Mesothelial cell of epicardium (in vitro differentiated cells): ENCODE data around the gene ANP32E. TPM values are rescaled to one million over a fixed set of nuclear protein-coding genes. Genes with fewer than 3 reads are reported as not detected.

ENCODE experiments used
- DNase-seq, 2 experiments: peaks; one replicate each; pipeline ENCODE4 v3.0.0; 2021; ENCODE audit warnings: low spot score in 2 of 2; ENCODE audit not compliant: unreplicated experiment in 2 of 2
- H3K27ac Mint-ChIP-seq: 2 replicates; pipeline ENCODE4 v1.8.0; 2021; ENCODE audit warnings: mixed read lengths
- H3K27me3 Mint-ChIP-seq: 2 replicates; pipeline ENCODE4 v1.8.0; 2021; ENCODE audit warnings: low read depth, mixed read lengths
- H3K36me3 Mint-ChIP-seq: 2 replicates; pipeline ENCODE4 v1.8.0; 2021; ENCODE audit warnings: mixed read lengths
- H3K4me1 Mint-ChIP-seq: 2 replicates; pipeline ENCODE4 v1.8.0; 2021; ENCODE audit warnings: mixed read lengths
- H3K4me3 Mint-ChIP-seq: 2 replicates; pipeline ENCODE4 v1.8.0; 2021; ENCODE audit warnings: mild to moderate bottlenecking, moderate library complexity, mixed read lengths
- H3K9me3 Mint-ChIP-seq: 2 replicates; pipeline ENCODE4 v1.8.0; 2021; ENCODE audit warnings: mixed read lengths
- total RNA-seq: library from RNA; stranded (reverse); gene quantifications from 3 replicates; pipeline ENCODE4 v1.2.1, GENCODE V29; 2021
- TF ChIP-seq, protein P1 (sequence below): fragments of 200-600 bp; sonication (generic); IDR thresholded peaks from one replicate; pipeline ENCODE4 v1.5.0; 2021; ENCODE audit warnings: antibody characterized with exemption; ENCODE audit not compliant: unreplicated experiment

Gene ANP32E
- total RNA-seq, 1 donor from 2014 or later = 56.6 TPM

GRCh38 chr1:150259758-150260669 is 24.1 kb upstream of the ANP32E start:
- Mint-ChIP-seq H3K9me3 (no peaks in the 10 kb centered on the region), H3K4me1 (peaks cover 54% of the 10 kb centered on the region)
- peak in 1 of 2 experiments; percentile 66 for DNase-seq

DNA sequence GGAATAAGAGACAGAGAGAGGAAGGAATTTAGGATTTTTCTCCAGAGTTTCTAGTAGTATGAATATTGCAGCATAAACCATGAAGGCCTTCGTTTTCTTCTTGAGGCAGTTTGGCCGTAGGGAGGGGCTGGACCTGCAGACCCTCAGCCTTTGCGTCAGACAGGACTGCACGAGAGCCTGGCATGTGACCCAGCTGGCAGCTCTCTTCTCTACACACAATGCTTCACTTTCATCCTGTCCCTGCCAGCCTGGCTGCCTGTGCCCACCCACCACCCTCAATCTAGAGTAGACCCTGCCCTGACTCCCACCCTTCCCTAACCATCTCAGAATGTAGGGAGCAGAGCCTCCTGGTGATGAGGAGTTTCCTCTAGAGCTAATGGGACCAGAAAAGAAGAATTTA is 23.3 kb upstream of the ANP32E start:
- TF ChIP-seq, protein P1, sequence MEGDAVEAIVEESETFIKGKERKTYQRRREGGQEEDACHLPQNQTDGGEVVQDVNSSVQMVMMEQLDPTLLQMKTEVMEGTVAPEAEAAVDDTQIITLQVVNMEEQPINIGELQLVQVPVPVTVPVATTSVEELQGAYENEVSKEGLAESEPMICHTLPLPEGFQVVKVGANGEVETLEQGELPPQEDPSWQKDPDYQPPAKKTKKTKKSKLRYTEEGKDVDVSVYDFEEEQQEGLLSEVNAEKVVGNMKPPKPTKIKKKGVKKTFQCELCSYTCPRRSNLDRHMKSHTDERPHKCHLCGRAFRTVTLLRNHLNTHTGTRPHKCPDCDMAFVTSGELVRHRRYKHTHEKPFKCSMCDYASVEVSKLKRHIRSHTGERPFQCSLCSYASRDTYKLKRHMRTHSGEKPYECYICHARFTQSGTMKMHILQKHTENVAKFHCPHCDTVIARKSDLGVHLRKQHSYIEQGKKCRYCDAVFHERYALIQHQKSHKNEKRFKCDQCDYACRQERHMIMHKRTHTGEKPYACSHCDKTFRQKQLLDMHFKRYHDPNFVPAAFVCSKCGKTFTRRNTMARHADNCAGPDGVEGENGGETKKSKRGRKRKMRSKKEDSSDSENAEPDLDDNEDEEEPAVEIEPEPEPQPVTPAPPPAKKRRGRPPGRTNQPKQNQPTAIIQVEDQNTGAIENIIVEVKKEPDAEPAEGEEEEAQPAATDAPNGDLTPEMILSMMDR = no peak
- H3K27ac Mint-ChIP-seq = peak overlapping the region; percentile 89
- DNase-seq = no peak
- no peaks in the 10 kb centered on the region for H3K9me3 Mint-ChIP-seq
- H3K4me1 Mint-ChIP-seq = peaks cover 54% of the 10 kb centered on the region
- H3K4me3 Mint-ChIP-seq = peak overlapping the region; percentile 67
- no peaks in the 10 kb centered on the region for H3K36me3 Mint-ChIP-seq
- no peaks in the 10 kb centered on the region for H3K27me3 Mint-ChIP-seq

More at GRCh38 chr1:150259758-150260669, 24.1 kb upstream of the ANP32E start:
- Mint-ChIP-seq H3K36me3 (peaks cover 6% of the 10 kb centered on the region), H3K27ac (peak overlapping the region; percentile 89), H3K27me3 (no peaks in the 10 kb centered on the region), H3K4me3 (peak overlapping the region; percentile 67)
- TF ChIP-seq, protein P1 = no peak

DNA sequence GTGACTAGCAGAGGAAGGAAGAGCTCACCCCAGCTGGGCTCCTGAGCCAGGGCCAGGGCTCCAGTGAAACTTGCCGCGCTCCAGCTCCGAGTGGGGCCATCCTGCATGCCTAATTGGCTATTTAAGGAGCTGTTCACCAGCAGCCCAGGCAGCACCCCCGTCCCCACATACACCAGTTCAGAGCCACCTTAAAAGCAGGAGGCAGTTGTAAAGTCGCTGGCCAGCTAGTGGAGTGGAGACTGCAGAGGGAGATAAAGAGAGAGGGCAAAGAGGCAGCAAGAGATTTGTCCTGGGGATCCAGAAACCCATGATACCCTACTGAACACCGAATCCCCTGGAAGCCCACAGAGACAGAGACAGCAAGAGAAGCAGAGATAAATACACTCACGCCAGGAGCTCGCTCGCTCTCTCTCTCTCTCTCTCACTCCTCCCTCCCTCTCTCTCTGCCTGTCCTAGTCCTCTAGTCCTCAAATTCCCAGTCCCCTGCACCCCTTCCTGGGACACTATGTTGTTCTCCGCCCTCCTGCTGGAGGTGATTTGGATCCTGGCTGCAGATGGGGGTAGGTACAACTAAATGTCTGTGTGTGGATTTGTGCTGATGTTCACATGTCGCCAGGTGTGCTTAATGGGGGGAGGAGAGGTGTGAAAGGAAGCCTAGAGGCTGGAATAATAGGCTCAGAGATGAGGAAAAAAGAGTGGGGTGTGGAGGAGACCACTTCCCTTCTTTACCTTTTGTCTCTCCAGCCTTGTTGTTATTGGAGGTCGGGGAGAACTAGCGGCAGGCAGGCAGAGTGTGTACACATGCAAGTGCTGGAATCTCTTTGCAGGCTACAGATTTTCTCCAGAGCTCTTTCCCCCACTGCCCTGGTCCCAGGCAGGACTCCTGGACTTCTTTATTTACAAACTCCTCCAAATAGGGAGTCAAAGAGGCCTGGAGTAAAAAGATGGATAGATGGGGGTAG is 22.0 kb upstream of the ANP32E start, which contains the start of gene CA14:
CA14 (plus strand) TSS at position 151 of the 962 bp plus-strand sequence; CDS start at position 506, 355 bp downstream.
- Mint-ChIP-seq H3K27me3 (no peaks in the 10 kb centered on the region), H3K4me1 (peaks cover 54% of the 10 kb centered on the region), H3K36me3 (no peaks in the 10 kb centered on the region), H3K4me3 (peak within 1 kb of the TSS; percentile 67), H3K27ac (peak within 1 kb of the TSS; percentile 89), H3K9me3 (no peaks in the 10 kb centered on the region)
- no peak for DNase-seq
- TF ChIP-seq, protein P1 = no peak

- TF ChIP-seq, protein P1 = no peak
- no peaks in the 10 kb centered on the region for H3K36me3 Mint-ChIP-seq
- H3K9me3 Mint-ChIP-seq = no peaks in the 10 kb centered on the region
- H3K27me3 Mint-ChIP-seq = no peaks in the 10 kb centered on the region
- peak overlapping the region; percentile 89 for H3K27ac Mint-ChIP-seq
- peak overlapping the region; percentile 67 for H3K4me3 Mint-ChIP-seq
- H3K4me1 Mint-ChIP-seq = peaks cover 54% of the 10 kb centered on the region
- DNase-seq = no peak
Observed at GRCh38 chr1:150256554-150257341, 20.8 kb upstream of the ANP32E start.

DNA sequence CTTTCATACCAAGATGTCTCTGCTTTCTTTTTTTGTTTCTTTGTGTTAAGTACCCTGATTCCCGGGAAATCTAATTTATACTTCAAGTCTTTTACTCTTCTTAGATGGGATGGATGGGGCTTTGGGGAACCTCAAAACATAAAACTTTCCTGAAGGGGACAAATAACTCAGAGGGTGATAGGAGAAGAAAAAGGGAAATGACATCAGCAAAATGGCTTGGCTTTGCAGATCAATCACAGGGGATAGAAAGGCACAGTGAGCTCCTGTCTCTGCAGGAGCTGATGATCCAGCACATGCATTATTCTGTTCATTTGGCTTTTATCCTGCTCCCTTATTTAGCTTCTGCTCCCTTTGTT is 20.3 kb upstream of the ANP32E start:
- no peak for DNase-seq
- Mint-ChIP-seq H3K4me1 (peaks cover 54% of the 10 kb centered on the region), H3K9me3 (no peaks in the 10 kb centered on the region), H3K4me3 (peak overlapping the region; percentile 67), H3K27ac (peak overlapping the region; percentile 89), H3K36me3 (no peaks in the 10 kb centered on the region), H3K27me3 (no peaks in the 10 kb centered on the region)
- TF ChIP-seq, protein P1 = peak; percentile 4
